B cell (primary cell): ENCODE data around the gene GRIA3. TPM values are rescaled to one million over a fixed set of nuclear protein-coding genes. Genes with fewer than 3 reads are reported as not detected.

Experiments
- ATAC-seq: fragments of 200-7000 bp; cut with Tn5 transposase; one replicate; pipeline ENCODE4 v1.10.0; 2021; ENCODE audit warnings: low read depth, mild to moderate bottlenecking, moderate number of reproducible peaks, moderate library complexity
- CTCF ChIA-PET: fragments of 350-600 bp; sonication (Branson Sonifier 250); formaldehyde crosslinking; loops from one replicate; lab custom pipeline; 2021; ENCODE audit warnings: antibody characterized with exemption, inconsistent platforms; lab: Charles Lee
- POLR2A ChIA-PET: fragments of 350-600 bp; sonication (Branson Sonifier 250); formaldehyde crosslinking; loops from one replicate; lab custom pipeline; 2021; ENCODE audit warnings: antibody characterized with exemption; lab: Charles Lee
- DNase-seq: peaks from one replicate; pipeline ENCODE4 v3.0.0; 2013
- H2AFZ ChIP-seq: 2 replicates; pipeline ENCODE4 v1.6.1; 2012; ENCODE audit warnings: mild to moderate bottlenecking, low read depth, low read length; ENCODE audit not compliant: insufficient read depth, poor library complexity, severe bottlenecking
- H3K27ac ChIP-seq, 2 donors: 1 replicate in 1 of 2; 2 replicates in 1 of 2; pipeline ENCODE4 v1.5.1; 2012 to 2013; ENCODE audit warnings: low read length in 2 of 2, mild to moderate bottlenecking in 2 of 2, moderate library complexity in 1 of 2
- H3K27me3 ChIP-seq, 4 experiments: fragments of 200-600 bp in 1 of 4; sonication (generic) in 1 of 4; replicated peaks in 1 of 4; 1 replicate in 2 of 4; 2 replicates in 2 of 4; pipeline versions ENCODE4 v1.6.1 to v1.7.0; 2013 to 2016; ENCODE audit warnings: low read length in 3 of 4, mild to moderate bottlenecking in 2 of 4, mixed read lengths in 1 of 4, moderate library complexity in 1 of 4; ENCODE audit not compliant: insufficient read depth in 4 of 4, control insufficient read depth in 3 of 4; ENCODE audit errors: control extremely low read depth in 1 of 4
- H3K36me3 ChIP-seq, 2 experiments: replicated peaks in 1 of 2; 1 replicate in 1 of 2; 2 replicates in 1 of 2; pipeline versions ENCODE4 v1.6.1 to v1.7.1; 2013; ENCODE audit warnings: low read length in 1 of 2; ENCODE audit not compliant: insufficient read depth in 2 of 2, control insufficient read depth in 1 of 2; ENCODE audit errors: control extremely low read depth in 1 of 2, extremely low read depth in 1 of 2
- H3K4me1 ChIP-seq, 2 donors: fragments of 200-600 bp in 1 of 2; sonication (generic) in 1 of 2; 1 replicate in 1 of 2; 2 replicates in 1 of 2; pipeline versions ENCODE4 v1.5.1 to v1.6.1; 2013 to 2017; ENCODE audit warnings: low read length in 2 of 2; ENCODE audit not compliant: control insufficient read depth in 2 of 2, insufficient read depth in 2 of 2
- H3K4me2 ChIP-seq: replicated peaks from 2 replicates; pipeline ENCODE3; 2012; ENCODE audit warnings: mild to moderate bottlenecking, low read depth, low read length; ENCODE audit not compliant: poor library complexity, severe bottlenecking
- H3K4me3 ChIP-seq, 5 experiments: fragments of 200-600 bp in 1 of 5; sonication (generic) in 1 of 5; 1 replicate in 3 of 5; 2 replicates in 2 of 5; pipeline versions ENCODE4 v1.5.1 to v1.7.0; 2011 to 2016; ENCODE audit warnings: low read length in 4 of 5, mild to moderate bottlenecking in 4 of 5, low read depth in 2 of 5, control low read depth in 1 of 5, moderate library complexity in 1 of 5; ENCODE audit not compliant: insufficient read depth in 1 of 5; ENCODE audit errors: control extremely low read depth in 1 of 5, extremely low read depth in 1 of 5
- H3K79me2 ChIP-seq: fragments of 200-600 bp; sonication (generic); one replicate; pipeline ENCODE4 v1.6.0; 2016; ENCODE audit warnings: low read length; ENCODE audit not compliant: control insufficient read depth, insufficient read depth
- H3K9ac ChIP-seq: fragments of 200-600 bp; sonication (generic); 2 replicates; pipeline ENCODE4 v1.6.1; 2017; ENCODE audit warnings: mild to moderate bottlenecking, low read length, moderate library complexity
- H3K9me3 ChIP-seq, 3 donors: one replicate each; pipeline versions ENCODE4 v1.6.1 to v1.7.1; 2013; ENCODE audit warnings: low read length in 2 of 3; ENCODE audit not compliant: control insufficient read depth in 2 of 3, insufficient read depth in 1 of 3; ENCODE audit errors: control extremely low read depth in 1 of 3
- H4K20me1 ChIP-seq: 2 replicates; pipeline ENCODE4 v1.6.0; 2012; ENCODE audit warnings: mild to moderate bottlenecking, low read length; ENCODE audit not compliant: insufficient read depth, control insufficient read depth, poor library complexity, severe bottlenecking
- H3K27ac Mint-ChIP-seq: one replicate; pipeline ENCODE4 v1.8.0; 2021; ENCODE audit warnings: mixed read lengths
- H3K27me3 Mint-ChIP-seq: one replicate; pipeline ENCODE4 v1.8.0; 2021; ENCODE audit warnings: mixed read lengths
- H3K4me1 Mint-ChIP-seq: one replicate; pipeline ENCODE4 v1.8.0; 2021; ENCODE audit warnings: mixed read lengths
- H3K4me3 Mint-ChIP-seq: one replicate; pipeline ENCODE4 v1.8.0; 2021; ENCODE audit warnings: mixed read lengths
- H3K9me3 Mint-ChIP-seq: one replicate; pipeline ENCODE4 v1.8.0; 2022; ENCODE audit warnings: mixed read lengths; ENCODE audit not compliant: insufficient read depth
- CTCF ChIP-seq: fragments of 200-600 bp; IDR thresholded peaks from one replicate; pipeline ENCODE4 v1.8.0; 2022; ENCODE audit warnings: antibody characterized with exemption, mild to moderate bottlenecking
- EZH2 ChIP-seq: IDR thresholded peaks from 2 replicates; pipeline ENCODE4 v1.6.1; 2012; ENCODE audit warnings: borderline replicate concordance, low read depth, mild to moderate bottlenecking, moderate library complexity, low read length; ENCODE audit not compliant: insufficient read depth, poor library complexity, severe bottlenecking
- WGBS: methylation state at CpG from one replicate; pipeline ENCODE4 v1.1.5; 2013; ENCODE audit warnings: missing lambda C conversion rate; ENCODE audit not compliant: insufficient coverage; 5-methylcytosine and 5-hydroxymethylcytosine counted together
- intact Hi-C: fragments of 100-400 bp; cut with micrococcal nuclease; formaldehyde crosslinking; loops from one replicate; pipeline ENCODE4 v1.10.0; 2022
- polyA plus RNA-seq: library from polyadenylated mRNA; depleted of rRNA; stranded (reverse); fragments of >200 nt; gene quantifications from 2 replicates; pipeline ENCODE4 v1.2.3, GENCODE V29; 2012
- total RNA-seq, 2 donors: library from RNA; stranded (reverse); fragments of 120-200 nt in 1 of 2; gene quantifications; 1 replicate in 1 of 2; 2 replicates in 1 of 2; pipeline versions ENCODE4 v1.2.3 to v1.2.4, GENCODE V29; 2013 to 2022

GRIA3 gene
- total and polyA plus RNA-seq, 2 donors (not counting 1 experiment from before 2014, with no cell fraction given) = not detected

- Histone ChIP-seq H3K4me3 (no peak overlapping the region), H3K4me2 (no peak overlapping the region), H3K27me3 (no peaks in the 10 kb centered on the region), H2AFZ (no peak overlapping the region), H3K9me3 (no peaks in the 10 kb centered on the region), H3K27ac (no peak overlapping the region), H3K36me3 (no peaks in the 10 kb centered on the region), H4K20me1 (no peaks in the 10 kb centered on the region), H3K79me2 (no peaks in the 10 kb centered on the region), H3K9ac (no peak overlapping the region), H3K4me1 (no peaks in the 10 kb centered on the region)
- ChIA-PET POLR2A (no interaction called here), CTCF (no interaction called here)
- WGBS = no CpG with 5 or more reads among the region's 2 CpGs
- Mint-ChIP-seq H3K27ac (no peak overlapping the region), H3K4me1 (no peaks in the 10 kb centered on the region), H3K4me3 (no peak overlapping the region), H3K9me3 (no peaks in the 10 kb centered on the region), H3K27me3 (no peaks in the 10 kb centered on the region)
- intact Hi-C loops = no loop called here
- no peak for TF ChIP-seq CTCF
- TF ChIP-seq EZH2 = no peak
- DNase-seq (no peak), ATAC-seq (no peak)
Measured at GRCh38 chrX:123486297-123486696, 302.2 kb downstream of the GRIA3 start.

- H3K4me1 Mint-ChIP-seq = no peaks in the 10 kb centered on the region
- DNase-seq (no peak), ATAC-seq (no peak)
- H3K27ac Mint-ChIP-seq = no peak overlapping the region
- no peak overlapping the region for H3K4me3 Mint-ChIP-seq
- Histone ChIP-seq H3K4me3 (no peak overlapping the region), H2AFZ (no peak overlapping the region), H3K9me3 (no peaks in the 10 kb centered on the region), H3K27ac (no peak overlapping the region), H3K9ac (no peak overlapping the region), H3K4me2 (no peak overlapping the region), H3K27me3 (no peaks in the 10 kb centered on the region), H3K4me1 (no peaks in the 10 kb centered on the region), H3K36me3 (no peaks in the 10 kb centered on the region), H3K79me2 (no peaks in the 10 kb centered on the region), H4K20me1 (no peaks in the 10 kb centered on the region)
- H3K9me3 Mint-ChIP-seq = no peaks in the 10 kb centered on the region
- WGBS = no CpG with 5 or more reads among the region's 1 CpG
- TF ChIP-seq EZH2 (no peak), CTCF (no peak)
- ChIA-PET POLR2A (no interaction called here), CTCF (no interaction called here)
- intact Hi-C loops = no loop called here
- no peaks in the 10 kb centered on the region for H3K27me3 Mint-ChIP-seq
Measured at GRCh38 chrX:123487236-123487635, 303.2 kb downstream of the GRIA3 start.
